Femur (tissue), 1 donor: ENCODE data around the gene EXOC1L.
"Not testable (repeated sequence)": the region's sequence is repeated elsewhere in the genome, so short reads cannot be mapped to it uniquely, and the experiment has no call there.

ENCODE experiments used
- DNase-seq: peaks from one replicate; pipeline ENCODE4 v3.0.0-alpha.2; 2017

The EXOC1L gene

GRCh38 chr4:55840956-55841355 is 21.4 kb downstream of the EXOC1L start:
- DNase-seq = no peak

GRCh38 chr4:55841373-55842239 is 22.0 kb downstream of the EXOC1L start:
- DNase-seq = not testable (repeated sequence)

- not testable (repeated sequence) for DNase-seq
Measured at GRCh38 chr4:55842312-55842711, 22.7 kb downstream of the EXOC1L start.

- no peak for DNase-seq
Measured at GRCh38 chr4:55849724-55850123, 30.1 kb downstream of the EXOC1L start.

GRCh38 chr4:55851885-55852284 is 32.3 kb downstream of the EXOC1L start:
- DNase-seq = no peak

GRCh38 chr4:55853484-55854046 is 34.0 kb downstream of the EXOC1L start, which contains the start of gene EXOC1:
EXOC1 (plus strand) TSS chr4:55853648; CDS start chr4:55858324, 4,676 bp downstream.
- peak; percentile 99 for DNase-seq

GRCh38 chr4:55854129-55854528 is 34.5 kb downstream of the EXOC1L start:
- no peak for DNase-seq

- DNase-seq = no peak
Measured at GRCh38 chr4:55857586-55857985, 38.0 kb downstream of the EXOC1L start.

GRCh38 chr4:55859711-55860110 is 40.1 kb downstream of the EXOC1L start:
- DNase-seq = no peak

- no peak for DNase-seq
Measured at GRCh38 chr4:55864577-55865223, 45.1 kb downstream of the EXOC1L start.

GRCh38 chr4:55865228-55865806 is 45.7 kb downstream of the EXOC1L start:
- DNase-seq = no peak

GRCh38 chr4:55866290-55866907 is 46.8 kb downstream of the EXOC1L start:
- DNase-seq = no peak

GRCh38 chr4:55866973-55867574 is 47.5 kb downstream of the EXOC1L start:
- peak; percentile 22 for DNase-seq

GRCh38 chr4:55868581-55869090 is 49.0 kb downstream of the EXOC1L start:
- DNase-seq = no peak

- DNase-seq = no peak
Measured at GRCh38 chr4:55871299-55871800, 51.8 kb downstream of the EXOC1L start.

GRCh38 chr4:55874831-55875230 is 55.2 kb downstream of the EXOC1L start:
- no peak for DNase-seq

- DNase-seq = no peak
Measured at GRCh38 chr4:55876387-55876786, 56.8 kb downstream of the EXOC1L start.

GRCh38 chr4:55879224-55879623 is 59.6 kb downstream of the EXOC1L start:
- DNase-seq = no peak

- no peak for DNase-seq
Measured at GRCh38 chr4:55880652-55881280, 61.2 kb downstream of the EXOC1L start.

GRCh38 chr4:55884093-55884850 is 64.7 kb downstream of the EXOC1L start:
- DNase-seq = no peak

GRCh38 chr4:55884851-55885219 is 65.2 kb downstream of the EXOC1L start:
- DNase-seq = no peak
